HepG2 (cell line): ENCODE data around the gene SCAF4.

Experiments used
- ARNTL ChIP-seq: sonication (generic); formaldehyde crosslinking; IDR thresholded peaks from 2 replicates; pipeline ENCODE4 v1.4.0; 2020; ENCODE audit warnings: mild to moderate bottlenecking, missing genetic modification reagents
- EZH2 ChIP-seq: conservative IDR thresholded peaks from 2 replicates; pipeline ENCODE4 v1.6.1; 2012; ENCODE audit warnings: mild to moderate bottlenecking, low read depth, low read length, moderate library complexity
- FUBP1 ChIP-seq: sonication (generic); formaldehyde crosslinking; IDR thresholded peaks from 2 replicates; pipeline ENCODE4 v1.5.1; 2020; ENCODE audit warnings: missing genetic modification reagents, mild to moderate bottlenecking, borderline replicate concordance
- ZNF660 ChIP-seq: sonication (generic); formaldehyde crosslinking; IDR thresholded peaks from 2 replicates; pipeline ENCODE4 v1.5.1; 2020; ENCODE audit warnings: mild to moderate bottlenecking, low read depth, missing genetic modification reagents, borderline replicate concordance
- ZZZ3 ChIP-seq: sonication (generic); formaldehyde crosslinking; IDR thresholded peaks from 2 replicates; pipeline ENCODE4 v1.4.0; 2020; ENCODE audit warnings: missing genetic modification reagents, mild to moderate bottlenecking, borderline replicate concordance
- TF ChIP-seq, protein P1 (sequence below): sonication (generic); formaldehyde crosslinking; IDR thresholded peaks from 2 replicates; pipeline ENCODE4 v1.5.0; 2020; ENCODE audit warnings: mild to moderate bottlenecking, missing genetic modification reagents, moderate library complexity

DNA sequence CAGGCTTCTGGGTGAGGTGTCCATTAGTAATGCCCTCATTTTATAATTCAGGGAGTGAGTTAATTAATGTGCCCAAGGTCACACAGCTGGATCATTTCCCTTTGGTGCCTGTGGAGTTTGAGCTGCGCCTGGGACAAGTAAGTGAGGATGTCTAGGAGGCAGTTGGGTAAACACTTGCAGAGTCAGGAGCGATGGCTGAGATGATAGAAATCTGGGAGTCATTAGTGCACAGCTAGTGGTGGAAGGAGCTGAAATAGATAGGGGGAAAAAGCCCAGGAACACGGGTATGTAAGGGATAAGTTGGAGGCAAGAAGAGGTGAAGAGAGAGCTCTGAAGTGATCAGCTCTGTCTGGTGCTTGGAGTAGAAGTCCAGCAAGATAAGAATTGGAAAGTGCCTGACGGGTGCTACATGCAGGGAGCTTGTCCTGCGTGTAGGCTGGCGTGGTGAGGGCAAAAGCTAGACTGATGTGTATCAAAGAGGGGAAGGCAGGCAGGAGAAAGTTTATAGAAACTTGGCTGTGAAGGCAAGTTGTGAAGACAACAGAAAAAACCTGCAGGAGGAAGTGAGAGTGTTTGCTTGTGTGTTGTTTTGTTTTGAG lies 1.7 kb upstream of the SCAF4 start:
- TF ChIP-seq, protein P1, sequence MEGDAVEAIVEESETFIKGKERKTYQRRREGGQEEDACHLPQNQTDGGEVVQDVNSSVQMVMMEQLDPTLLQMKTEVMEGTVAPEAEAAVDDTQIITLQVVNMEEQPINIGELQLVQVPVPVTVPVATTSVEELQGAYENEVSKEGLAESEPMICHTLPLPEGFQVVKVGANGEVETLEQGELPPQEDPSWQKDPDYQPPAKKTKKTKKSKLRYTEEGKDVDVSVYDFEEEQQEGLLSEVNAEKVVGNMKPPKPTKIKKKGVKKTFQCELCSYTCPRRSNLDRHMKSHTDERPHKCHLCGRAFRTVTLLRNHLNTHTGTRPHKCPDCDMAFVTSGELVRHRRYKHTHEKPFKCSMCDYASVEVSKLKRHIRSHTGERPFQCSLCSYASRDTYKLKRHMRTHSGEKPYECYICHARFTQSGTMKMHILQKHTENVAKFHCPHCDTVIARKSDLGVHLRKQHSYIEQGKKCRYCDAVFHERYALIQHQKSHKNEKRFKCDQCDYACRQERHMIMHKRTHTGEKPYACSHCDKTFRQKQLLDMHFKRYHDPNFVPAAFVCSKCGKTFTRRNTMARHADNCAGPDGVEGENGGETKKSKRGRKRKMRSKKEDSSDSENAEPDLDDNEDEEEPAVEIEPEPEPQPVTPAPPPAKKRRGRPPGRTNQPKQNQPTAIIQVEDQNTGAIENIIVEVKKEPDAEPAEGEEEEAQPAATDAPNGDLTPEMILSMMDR (CRISPR knock-in tag): no peak
- TF ChIP-seq ZNF660 (CRISPR knock-in tag) (no peak), EZH2 (no peak), ZZZ3 (no peak), ARNTL (CRISPR knock-in tag) (no peak), FUBP1 (no peak)
